Suprapubic skin (tissue), 4 donors: Measurements from ENCODE around the gene YPEL5. TPM values are rescaled to one million over a fixed set of nuclear protein-coding genes. Genes with fewer than 3 reads are reported as not detected.

Experiments used
- DNase-seq, 2 donors: peaks; one replicate each; pipeline ENCODE4 v3.0.0-alpha.2; 2019; ENCODE audit warnings: low spot score in 2 of 2
- H3K27ac ChIP-seq: fragments of 200-600 bp; sonication (generic); one replicate; pipeline ENCODE4 v1.5.1; 2019
- H3K27me3 ChIP-seq: fragments of 200-600 bp; sonication (generic); one replicate; pipeline ENCODE4 v1.5.1; 2019
- H3K36me3 ChIP-seq: fragments of 200-600 bp; sonication (generic); one replicate; pipeline ENCODE4 v1.5.1; 2019
- H3K4me1 ChIP-seq: fragments of 200-600 bp; sonication (generic); one replicate; pipeline ENCODE4 v1.5.1; 2019
- H3K4me3 ChIP-seq: fragments of 200-600 bp; sonication (generic); one replicate; pipeline ENCODE4 v1.5.1; 2019; ENCODE audit warnings: mild to moderate bottlenecking
- H3K9me3 ChIP-seq: fragments of 200-600 bp; sonication (generic); one replicate; pipeline ENCODE4 v1.5.1; 2019
- CTCF ChIP-seq, 2 donors: fragments of 200-600 bp in 1 of 2; fragments of 450-650 bp in 1 of 2; sonication (generic) in 1 of 2; IDR thresholded peaks; one replicate each; pipeline ENCODE4 v1.5.1; 2016 to 2019; ENCODE audit warnings: antibody characterized with exemption in 2 of 2, mild to moderate bottlenecking in 1 of 2, moderate library complexity in 1 of 2
- EP300 ChIP-seq: sonication (generic); formaldehyde crosslinking; IDR thresholded peaks from one replicate; pipeline ENCODE4 v1.6.1; 2017; ENCODE audit warnings: antibody characterized with exemption
- POLR2A ChIP-seq, 2 donors: fragments of 450-650 bp; IDR thresholded peaks; one replicate each; pipeline ENCODE4 v1.6.1; 2017; ENCODE audit warnings: antibody characterized with exemption in 2 of 2, mild to moderate bottlenecking in 2 of 2, moderate library complexity in 2 of 2
- POLR2AphosphoS5 ChIP-seq, 3 donors: sonication (generic); formaldehyde crosslinking; IDR thresholded peaks; one replicate each; pipeline ENCODE4 v1.6.1; 2017; ENCODE audit warnings: antibody characterized with exemption in 3 of 3
- WGBS: methylation state at CpG from one replicate; pipeline ENCODE4 v1.1.5; 2018; 5-methylcytosine and 5-hydroxymethylcytosine counted together
- total RNA-seq, 4 donors: library from RNA; depleted of rRNA; stranded (reverse); fragments of >200 nt; gene quantifications; one replicate each; pipeline ENCODE4 v1.1.0, GENCODE V29; 2016

The YPEL5 gene
- total RNA-seq, 4 donors from 2014 or later: 102 to 129 (median 109) TPM

- H3K9me3 ChIP-seq: no peaks in the 10 kb centered on the region
- WGBS: 86% methylated on average over 7 of the region's 7 CpGs
- TF ChIP-seq POLR2A (IDR thresholded peaks at IDR 0.05) (no peak), EP300 (no peak), CTCF (IDR thresholded peaks at IDR 0.05) (no peak), POLR2AphosphoS5 (IDR thresholded peaks at IDR 0.05) (no peak)
- H3K4me3 ChIP-seq: no peak overlapping the region
- H3K27me3 ChIP-seq: no peaks in the 10 kb centered on the region
- peaks cover 33% of the 10 kb centered on the region for H3K36me3 ChIP-seq
- no peak for DNase-seq
- no peak overlapping the region for H3K27ac ChIP-seq
- peaks cover 15% of the 10 kb centered on the region for H3K4me1 ChIP-seq
Observed at GRCh38 chr2:30161929-30162706, 15.3 kb downstream of the YPEL5 start.

- TF ChIP-seq CTCF (IDR thresholded peaks at IDR 0.05): no peak
- no peak for TF ChIP-seq POLR2AphosphoS5 (IDR thresholded peaks at IDR 0.05)
- TF ChIP-seq EP300: no peak
- no peak for TF ChIP-seq POLR2A (IDR thresholded peaks at IDR 0.05)
- Histone ChIP-seq H3K4me1 (peaks cover 15% of the 10 kb centered on the region), H3K4me3 (no peak overlapping the region), H3K27me3 (no peaks in the 10 kb centered on the region), H3K36me3 (peaks cover 26% of the 10 kb centered on the region), H3K9me3 (no peaks in the 10 kb centered on the region), H3K27ac (no peak overlapping the region)
- DNase-seq: no peak
- WGBS: 82% methylated on average over 2 of the region's 2 CpGs
Observed at GRCh38 chr2:30162806-30163205, 16.0 kb downstream of the YPEL5 start.

DNA sequence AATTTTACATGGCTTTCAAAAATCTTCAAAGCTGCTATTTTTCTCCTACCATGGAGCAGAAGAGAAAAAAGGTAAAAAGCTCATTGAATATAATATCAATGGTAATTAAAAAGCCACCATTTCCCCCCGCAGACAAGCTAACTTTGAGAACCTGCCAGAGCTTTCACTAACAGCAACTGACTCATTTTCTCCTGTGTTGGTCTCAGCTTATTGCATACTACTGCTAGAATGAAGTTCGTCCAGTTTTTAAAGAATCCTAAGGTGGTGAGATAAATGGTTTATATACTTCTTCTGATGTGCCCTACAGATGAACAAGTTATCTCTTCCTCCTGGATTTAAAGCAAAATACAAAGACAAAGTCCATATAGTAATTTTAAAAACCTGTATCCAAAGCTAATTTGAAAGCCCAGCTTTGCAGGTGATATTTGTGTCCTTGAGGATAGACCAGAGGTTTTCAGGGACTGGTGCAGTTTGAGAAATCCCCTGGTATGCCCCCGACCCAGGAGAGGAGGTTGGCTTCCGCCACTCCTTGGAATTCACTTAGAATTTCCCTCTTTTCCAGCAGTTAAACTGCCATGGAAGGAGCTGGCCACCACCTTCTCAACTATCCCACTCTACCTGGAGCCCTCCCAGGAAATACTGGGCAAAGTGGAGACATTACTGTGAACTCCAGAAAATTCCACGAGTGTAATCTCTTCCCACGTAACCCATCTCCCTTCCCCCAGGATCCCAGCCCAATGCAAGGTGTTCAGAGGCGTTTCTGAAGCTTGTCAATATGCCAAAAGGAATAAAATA is 17.5 kb downstream of the YPEL5 start:
- WGBS: 21% methylated on average over 7 of the region's 7 CpGs
- H3K4me1 ChIP-seq: peaks cover 15% of the 10 kb centered on the region
- H3K27ac ChIP-seq: no peak overlapping the region

DNA sequence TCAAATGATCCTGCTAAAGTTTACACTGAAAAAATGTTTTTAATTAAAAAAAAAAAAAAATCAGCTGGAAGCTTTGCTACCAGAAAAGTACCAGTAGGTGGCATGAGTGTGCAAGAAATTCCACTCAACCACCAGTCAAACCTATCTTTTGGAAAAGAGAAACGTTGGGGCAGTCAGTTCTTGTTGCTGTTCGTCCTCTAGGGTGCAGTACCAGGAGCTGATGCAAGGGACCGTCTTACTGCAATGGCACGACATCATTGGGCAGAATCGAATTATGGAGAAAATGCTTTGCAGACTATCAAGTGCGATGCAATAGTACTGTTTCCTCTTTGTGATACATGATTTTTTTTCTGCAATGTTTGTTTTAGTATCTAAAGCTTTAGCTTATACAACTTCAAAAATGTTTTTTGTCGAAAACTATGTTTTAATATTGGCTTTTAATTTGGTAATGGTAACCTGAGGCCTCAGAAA is 18.3 kb downstream of the YPEL5 start:
- no peak overlapping the region for H3K4me3 ChIP-seq
- H3K27ac ChIP-seq: no peak overlapping the region
- no peaks in the 10 kb centered on the region for H3K27me3 ChIP-seq
- 20% methylated on average over 7 of the region's 7 CpGs for WGBS
- TF ChIP-seq POLR2AphosphoS5 (IDR thresholded peaks at IDR 0.05): no peak
- no peak for TF ChIP-seq POLR2A (IDR thresholded peaks at IDR 0.05)
- peak; percentile 77 to 90 for TF ChIP-seq CTCF (IDR thresholded peaks at IDR 0.05)
- DNase-seq: no peak
- peaks cover 15% of the 10 kb centered on the region for H3K4me1 ChIP-seq
- peaks cover 6% of the 10 kb centered on the region for H3K36me3 ChIP-seq
- H3K9me3 ChIP-seq: no peaks in the 10 kb centered on the region

More for the DNA sequence above, 17.5 kb downstream of the YPEL5 start:
- TF ChIP-seq CTCF (IDR thresholded peaks at IDR 0.05) (no peak), POLR2A (IDR thresholded peaks at IDR 0.05) (no peak), POLR2AphosphoS5 (IDR thresholded peaks at IDR 0.05) (no peak), EP300 (no peak)
- Histone ChIP-seq H3K27me3 (no peaks in the 10 kb centered on the region), H3K9me3 (no peaks in the 10 kb centered on the region), H3K36me3 (peaks cover 13% of the 10 kb centered on the region), H3K4me3 (no peak overlapping the region)
- no peak for DNase-seq

GRCh38 chr2:30165617-30166016 is 18.8 kb downstream of the YPEL5 start:
- no peaks in the 10 kb centered on the region for H3K27me3 ChIP-seq
- no peaks in the 10 kb centered on the region for H3K9me3 ChIP-seq
- DNase-seq: no peak
- H3K27ac ChIP-seq: no peak overlapping the region
- H3K4me3 ChIP-seq: no peak overlapping the region
- peaks cover under 1% of the 10 kb centered on the region for H3K36me3 ChIP-seq
- TF ChIP-seq POLR2AphosphoS5 (IDR thresholded peaks at IDR 0.05) (no peak), POLR2A (IDR thresholded peaks at IDR 0.05) (no peak), EP300 (no peak), CTCF (IDR thresholded peaks at IDR 0.05) (no peak)
- 82% methylated on average over 4 of the region's 4 CpGs for WGBS
- H3K4me1 ChIP-seq: peaks cover 15% of the 10 kb centered on the region
